MM.1S (cell line): ENCODE data around the gene REG3A.

Experiments used
- EZH2 ChIP-seq: fragments of 300-600 bp; sonication (generic); optimal IDR thresholded peaks from 2 replicates; pipeline ENCODE3; 2017; ENCODE audit warnings: low read depth, mild to moderate bottlenecking, antibody characterized with exemption, low read length, mixed read lengths
- EZH2phosphoT487 ChIP-seq: fragments of 300-600 bp; sonication (generic); IDR thresholded peaks from 2 replicates; pipeline ENCODE4 v1.6.1; 2018; ENCODE audit warnings: antibody characterized with exemption, low read length
- TF ChIP-seq, protein P1 (sequence below): fragments of 300-600 bp; sonication (generic); IDR thresholded peaks from 2 replicates; pipeline ENCODE4 v1.5.1; 2016; ENCODE audit warnings: antibody characterized with exemption, low read length, mixed read lengths

DNA sequence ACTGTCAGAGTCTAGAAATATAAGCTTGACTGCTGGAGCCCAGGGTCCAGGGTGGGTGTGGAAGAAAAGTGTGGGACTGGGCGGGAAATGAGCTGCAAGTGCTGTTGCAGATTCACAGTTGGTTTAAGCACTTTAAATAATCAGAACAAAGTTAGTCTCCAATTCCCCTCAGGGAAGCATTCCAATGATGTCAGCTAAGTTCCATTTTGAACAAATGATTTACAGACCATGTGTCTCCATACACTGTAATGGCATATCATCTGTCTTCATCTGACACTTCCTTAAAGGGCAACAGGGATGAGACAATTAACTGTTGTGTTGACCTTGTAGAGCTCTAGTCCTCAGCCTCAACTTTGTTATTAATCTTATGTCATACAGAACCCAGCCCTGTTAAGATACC is 31.5 kb upstream of the REG3A start:
- TF ChIP-seq, protein P1, sequence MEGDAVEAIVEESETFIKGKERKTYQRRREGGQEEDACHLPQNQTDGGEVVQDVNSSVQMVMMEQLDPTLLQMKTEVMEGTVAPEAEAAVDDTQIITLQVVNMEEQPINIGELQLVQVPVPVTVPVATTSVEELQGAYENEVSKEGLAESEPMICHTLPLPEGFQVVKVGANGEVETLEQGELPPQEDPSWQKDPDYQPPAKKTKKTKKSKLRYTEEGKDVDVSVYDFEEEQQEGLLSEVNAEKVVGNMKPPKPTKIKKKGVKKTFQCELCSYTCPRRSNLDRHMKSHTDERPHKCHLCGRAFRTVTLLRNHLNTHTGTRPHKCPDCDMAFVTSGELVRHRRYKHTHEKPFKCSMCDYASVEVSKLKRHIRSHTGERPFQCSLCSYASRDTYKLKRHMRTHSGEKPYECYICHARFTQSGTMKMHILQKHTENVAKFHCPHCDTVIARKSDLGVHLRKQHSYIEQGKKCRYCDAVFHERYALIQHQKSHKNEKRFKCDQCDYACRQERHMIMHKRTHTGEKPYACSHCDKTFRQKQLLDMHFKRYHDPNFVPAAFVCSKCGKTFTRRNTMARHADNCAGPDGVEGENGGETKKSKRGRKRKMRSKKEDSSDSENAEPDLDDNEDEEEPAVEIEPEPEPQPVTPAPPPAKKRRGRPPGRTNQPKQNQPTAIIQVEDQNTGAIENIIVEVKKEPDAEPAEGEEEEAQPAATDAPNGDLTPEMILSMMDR: no peak
- TF ChIP-seq EZH2 (no peak), EZH2phosphoT487 (no peak)
